NCI-H345 (cell line): ENCODE measurements around the gene EIF2D.
"Not testable (repeated sequence)": the region's sequence is repeated elsewhere in the genome, so short reads cannot be mapped to it uniquely, and the experiment has no call there.

ENCODE experiments used
- DNase-seq: peaks from one replicate; lab custom pipeline; 2025; lab: John Stamatoyannopoulos, UW

Gene EIF2D, protein sequence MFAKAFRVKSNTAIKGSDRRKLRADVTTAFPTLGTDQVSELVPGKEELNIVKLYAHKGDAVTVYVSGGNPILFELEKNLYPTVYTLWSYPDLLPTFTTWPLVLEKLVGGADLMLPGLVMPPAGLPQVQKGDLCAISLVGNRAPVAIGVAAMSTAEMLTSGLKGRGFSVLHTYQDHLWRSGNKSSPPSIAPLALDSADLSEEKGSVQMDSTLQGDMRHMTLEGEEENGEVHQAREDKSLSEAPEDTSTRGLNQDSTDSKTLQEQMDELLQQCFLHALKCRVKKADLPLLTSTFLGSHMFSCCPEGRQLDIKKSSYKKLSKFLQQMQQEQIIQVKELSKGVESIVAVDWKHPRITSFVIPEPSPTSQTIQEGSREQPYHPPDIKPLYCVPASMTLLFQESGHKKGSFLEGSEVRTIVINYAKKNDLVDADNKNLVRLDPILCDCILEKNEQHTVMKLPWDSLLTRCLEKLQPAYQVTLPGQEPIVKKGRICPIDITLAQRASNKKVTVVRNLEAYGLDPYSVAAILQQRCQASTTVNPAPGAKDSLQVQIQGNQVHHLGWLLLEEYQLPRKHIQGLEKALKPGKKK

DNA sequence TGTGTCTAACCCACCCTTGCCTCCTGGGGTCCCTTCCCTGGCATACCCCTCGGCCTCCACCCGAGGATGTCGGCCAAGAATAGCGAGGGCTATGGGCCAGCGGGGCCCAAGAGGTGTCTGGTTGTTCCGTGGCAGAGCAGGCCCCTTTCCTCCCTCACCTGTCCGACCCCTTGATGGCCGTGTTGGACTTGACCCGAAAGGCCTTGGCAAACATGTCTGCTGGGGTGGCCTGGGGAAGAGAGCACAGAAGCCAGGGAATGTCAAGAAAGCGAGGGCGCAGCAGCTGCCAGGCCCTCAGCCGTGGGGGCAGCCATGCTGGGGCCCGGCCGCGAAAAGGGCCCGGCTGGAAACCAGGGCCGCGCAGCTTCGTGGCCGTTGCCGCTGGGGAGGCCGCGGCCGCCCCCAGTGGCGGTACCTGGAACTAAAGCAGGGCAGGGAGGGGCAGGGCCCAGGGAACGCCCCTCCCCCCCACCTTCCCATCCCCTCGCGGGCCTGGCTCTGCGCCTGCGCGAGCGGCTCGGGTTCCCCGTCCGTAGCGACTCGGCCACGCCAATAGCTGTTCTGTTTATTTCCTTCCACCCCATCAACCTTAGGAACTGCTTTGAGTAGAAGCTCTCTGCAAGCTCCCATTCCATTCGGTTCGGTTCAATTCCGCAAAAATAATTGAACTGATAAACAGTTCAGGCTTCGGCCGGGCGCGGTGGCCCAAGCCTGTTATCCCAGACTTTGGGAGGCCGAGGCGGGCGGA lies at the start of gene EIF2D:
Gene EIF2D (minus strand): TSS at position 337 of the 748 bp plus-strand sequence. CDS start 123 bp downstream, at position 214.
- DNase-seq = peak; percentile 96

DNA sequence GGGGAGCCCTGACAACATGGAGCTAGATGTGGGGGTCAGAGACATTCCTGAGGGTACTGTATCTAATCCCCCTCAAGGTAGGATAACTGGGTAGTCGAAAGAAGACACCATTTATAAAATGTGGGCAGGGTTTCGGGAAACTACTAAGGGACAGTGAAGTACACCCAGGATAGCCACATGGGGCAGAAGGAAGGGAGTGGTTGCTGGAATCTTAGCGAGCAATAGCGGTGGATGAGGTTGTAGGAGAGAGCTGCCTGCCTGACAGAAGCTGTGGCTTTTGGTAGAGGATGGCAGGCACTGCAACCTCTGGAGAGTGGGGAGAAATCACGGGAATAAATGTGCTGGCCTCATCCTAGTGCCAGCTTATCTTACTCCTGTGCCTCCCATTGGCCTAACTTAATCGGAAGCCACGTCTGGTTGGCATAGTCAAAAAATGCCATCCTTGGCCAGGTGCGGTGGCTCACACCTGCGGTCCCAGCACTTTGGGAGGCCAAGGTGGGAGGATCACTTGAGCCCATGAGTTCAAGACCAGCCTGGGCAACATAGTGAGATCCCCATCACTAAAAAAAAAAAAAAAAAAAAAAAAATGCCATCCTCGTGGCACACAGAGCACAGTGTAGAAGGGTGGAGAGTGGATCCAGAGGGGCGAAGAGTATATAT lies 49.0 kb upstream of the EIF2D start:
- no peak for DNase-seq

DNA sequence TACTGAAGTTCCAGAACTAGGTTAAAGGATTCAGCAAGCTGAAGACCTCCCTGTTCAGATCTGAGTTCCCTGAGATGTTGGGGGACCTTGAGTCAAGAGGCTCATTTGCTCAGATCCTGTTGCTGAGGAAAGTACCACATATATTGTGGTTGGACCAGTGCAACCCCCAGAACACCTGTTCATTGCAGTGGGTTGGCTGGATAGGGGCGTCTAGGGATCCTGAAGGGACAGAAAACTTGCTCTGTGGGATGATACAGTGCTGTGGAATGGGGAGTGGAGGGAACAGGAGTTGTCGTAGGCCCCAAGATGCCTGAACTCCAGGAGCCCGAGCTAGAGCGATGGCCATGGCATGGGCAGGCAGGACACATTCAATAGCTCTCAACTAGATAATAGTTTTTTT lies 47.9 kb upstream of the EIF2D start:
- DNase-seq = no peak

DNA sequence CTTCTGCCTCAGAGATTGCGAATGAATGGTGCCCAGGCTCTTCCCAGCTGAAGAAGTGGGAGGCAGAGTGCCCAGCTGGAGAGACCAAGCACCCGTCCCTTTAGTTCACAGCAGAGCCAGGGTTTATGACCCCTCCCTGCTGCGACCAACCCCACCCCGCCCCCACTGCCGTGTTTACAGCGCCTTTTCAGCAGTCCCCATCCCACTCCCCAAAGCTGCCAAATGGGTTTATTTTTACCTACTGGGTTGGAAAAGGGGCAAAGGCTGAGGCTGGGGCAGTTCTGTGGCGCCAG lies 46.7 kb upstream of the EIF2D start:
- DNase-seq = no peak

DNA sequence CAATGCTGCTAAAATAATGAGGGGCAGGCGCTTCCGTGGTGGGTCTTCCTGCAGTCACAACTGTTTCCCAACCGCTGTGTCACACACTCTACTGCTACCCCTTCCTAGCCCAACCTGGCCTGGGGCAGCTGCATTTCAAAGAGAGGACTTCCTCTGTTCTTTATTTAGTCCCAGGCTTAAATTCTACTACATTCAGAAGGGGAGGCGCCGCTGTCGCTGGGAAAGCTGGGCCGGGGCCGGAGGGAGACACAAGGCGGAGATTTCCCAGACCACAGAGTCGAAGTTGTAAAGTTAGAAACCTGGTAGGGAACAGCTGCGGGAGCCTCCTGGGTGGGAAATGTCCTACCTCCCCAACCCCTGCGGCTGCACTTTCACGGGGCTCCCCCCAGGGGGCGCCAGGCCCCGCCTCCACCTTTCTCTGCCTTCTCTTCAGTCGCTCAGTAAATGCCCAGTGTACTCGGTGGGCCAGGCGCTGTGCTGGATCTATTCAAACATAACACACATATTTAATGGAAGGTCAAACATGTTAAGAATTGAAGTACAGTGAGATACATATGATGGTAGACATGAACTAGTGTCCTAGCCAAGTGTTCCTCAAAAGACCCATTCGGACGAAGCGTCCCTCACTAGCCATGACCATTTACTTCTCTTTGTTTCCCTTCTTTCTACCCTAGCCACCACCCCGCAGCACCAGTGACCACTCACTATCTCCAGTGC lies 46.2 kb upstream of the EIF2D start:
- DNase-seq = peak; percentile 11

DNA sequence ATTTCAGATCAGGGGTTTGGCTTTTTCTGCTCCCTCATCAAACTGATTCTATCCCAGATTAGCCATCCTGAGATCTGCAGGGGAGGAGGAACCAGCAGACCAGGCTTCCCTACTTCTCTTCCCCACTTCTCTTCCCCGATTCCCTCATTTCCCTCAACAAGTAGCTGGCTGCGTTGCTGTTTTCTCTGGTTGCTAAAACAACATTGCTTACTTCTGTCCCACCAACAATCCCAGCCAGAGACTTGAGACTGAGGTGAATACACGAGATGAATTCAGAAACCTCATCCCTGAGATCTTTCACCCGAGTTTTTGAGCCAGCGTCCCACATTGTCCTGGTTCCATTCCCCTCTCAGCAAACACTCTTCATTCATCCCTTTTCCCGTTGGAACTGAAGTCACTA lies 45.5 kb upstream of the EIF2D start:
- no peak for DNase-seq

DNA sequence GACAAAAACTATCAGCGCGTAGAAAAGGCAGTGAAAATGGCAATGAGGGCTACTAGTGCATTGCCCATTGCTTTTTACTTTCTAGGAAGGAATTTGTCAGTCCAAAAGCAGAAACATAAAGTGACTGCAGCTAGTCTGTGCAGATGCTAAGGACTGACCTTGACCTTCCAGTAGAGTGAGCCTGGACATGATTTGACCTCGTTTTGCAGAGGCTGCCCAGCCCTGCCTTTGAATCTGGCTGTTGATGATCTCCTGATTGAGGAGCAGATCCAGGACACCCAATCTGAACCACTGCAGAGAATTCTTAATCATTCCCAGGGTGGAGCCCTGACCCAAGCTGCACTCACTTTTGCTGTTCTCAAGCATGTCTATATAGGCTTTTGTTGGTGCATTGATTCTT lies 44.7 kb upstream of the EIF2D start:
- DNase-seq = no peak

DNA sequence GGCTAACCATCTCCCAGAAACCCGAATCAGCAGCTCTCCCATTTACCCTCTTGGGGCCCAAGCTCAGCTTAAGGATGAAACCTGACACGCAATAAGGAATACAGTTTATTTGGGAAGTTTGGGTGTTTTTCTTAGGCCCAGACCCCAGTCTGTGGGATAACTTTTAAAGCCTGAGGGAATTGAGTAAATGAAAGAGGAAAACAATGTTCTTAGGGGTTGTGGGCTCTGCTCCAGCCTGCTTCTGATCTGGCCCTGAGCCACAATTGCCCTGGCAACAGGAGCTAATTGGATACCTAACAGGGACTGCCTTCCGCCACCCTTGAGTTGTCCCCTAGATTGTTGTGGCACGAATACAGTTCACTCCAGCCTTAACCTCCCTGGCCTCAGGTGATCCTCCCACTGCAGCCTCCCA lies 43.2 kb upstream of the EIF2D start:
- DNase-seq = peak; percentile 19

DNA sequence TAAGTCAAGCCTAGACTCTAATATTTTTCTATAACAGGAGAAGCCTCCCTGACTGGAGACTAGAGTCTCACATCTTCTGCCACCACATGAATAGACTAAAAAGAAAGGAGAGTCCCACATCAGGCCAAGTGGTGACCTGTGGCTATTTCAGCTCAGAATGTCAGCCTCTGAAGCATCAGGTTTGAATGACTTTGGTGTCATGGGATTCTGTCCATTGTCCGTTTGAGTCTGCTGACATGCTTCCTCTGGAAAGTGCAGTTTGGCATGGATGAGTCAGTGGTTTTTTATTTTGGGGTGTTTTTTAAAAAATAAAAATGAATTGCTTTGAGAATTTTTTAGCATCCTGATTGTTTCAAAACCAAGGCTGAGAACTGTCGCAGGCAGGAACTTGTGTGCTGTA lies 42.6 kb upstream of the EIF2D start:
- no peak for DNase-seq

DNA sequence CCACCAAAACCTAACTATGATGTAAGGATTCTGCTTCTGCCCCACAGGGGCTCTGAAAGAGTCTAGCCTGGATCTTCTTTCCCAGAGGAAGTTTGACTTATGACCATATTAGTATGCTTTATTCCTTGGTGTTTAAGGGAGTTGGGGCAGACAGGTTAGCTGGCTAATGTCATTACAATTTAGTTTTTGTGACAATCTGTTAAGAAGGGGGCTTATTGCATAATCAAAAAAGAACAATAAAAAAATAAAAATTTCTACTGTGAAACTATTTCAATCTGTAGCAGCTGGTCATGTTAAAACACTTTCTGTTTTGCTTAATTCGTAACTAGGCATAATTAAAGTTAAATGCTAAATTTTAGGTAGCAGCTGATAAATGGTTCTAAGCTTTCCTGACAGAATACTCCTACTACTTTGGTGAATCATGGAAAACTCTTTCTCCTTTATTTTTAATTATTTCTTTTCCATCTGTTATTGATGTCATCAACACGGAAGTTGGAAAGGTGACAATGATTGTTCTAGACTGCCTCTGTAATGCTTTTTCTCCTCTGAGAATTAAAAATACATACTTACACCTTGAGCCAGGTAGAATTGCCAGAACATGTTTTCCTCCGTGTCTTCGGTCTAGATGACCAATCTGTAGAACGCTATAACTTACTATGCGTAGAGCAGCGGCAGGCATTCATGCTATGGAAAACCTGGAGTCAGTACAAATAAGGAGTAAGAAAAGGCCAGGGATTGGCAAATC lies 41.6 kb upstream of the EIF2D start:
- DNase-seq = no peak

DNA sequence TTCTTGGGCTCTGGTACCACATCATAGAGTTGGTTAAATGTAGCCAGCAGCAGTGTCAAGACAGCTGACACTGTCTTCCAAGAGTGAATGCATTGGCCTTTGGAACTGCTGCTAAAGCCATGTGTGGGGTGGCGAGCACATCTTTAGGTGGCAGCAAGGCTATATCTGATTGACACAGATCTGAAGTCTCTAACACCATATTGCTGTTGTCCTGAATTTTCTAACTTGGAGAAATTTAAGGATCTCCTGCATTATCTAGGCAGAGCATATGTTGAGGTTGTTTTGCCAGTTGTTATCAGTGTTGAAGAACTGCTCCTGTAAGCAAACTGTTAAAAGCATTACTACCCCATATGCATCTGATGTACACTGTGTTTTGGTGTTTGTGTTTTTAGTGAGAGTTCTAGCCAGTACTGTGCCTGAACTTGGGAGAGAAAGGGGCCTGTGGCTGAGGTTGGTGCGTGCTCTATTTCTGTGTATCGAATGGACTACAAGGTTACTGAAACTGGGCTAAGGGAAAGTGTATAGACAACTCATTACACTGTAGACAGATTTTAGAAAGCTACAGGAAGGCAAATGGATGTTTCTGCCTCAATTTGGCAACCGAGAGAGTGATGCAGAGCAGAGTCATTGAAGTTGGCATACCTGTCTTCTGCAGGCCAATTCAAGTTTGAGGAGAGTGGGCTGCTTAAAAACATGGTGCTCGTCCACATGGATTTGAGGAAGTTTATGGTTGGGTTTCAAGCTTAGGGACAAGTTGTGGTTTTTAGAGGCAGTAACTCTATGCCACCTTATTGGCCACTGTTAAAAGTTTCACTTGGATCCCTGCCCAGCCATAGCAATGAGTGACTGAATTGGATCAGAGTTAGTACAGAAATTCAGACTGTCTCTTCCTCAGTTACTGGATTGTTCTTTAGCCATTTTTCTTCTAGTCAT lies 40.0 kb upstream of the EIF2D start:
- no peak for DNase-seq

DNA sequence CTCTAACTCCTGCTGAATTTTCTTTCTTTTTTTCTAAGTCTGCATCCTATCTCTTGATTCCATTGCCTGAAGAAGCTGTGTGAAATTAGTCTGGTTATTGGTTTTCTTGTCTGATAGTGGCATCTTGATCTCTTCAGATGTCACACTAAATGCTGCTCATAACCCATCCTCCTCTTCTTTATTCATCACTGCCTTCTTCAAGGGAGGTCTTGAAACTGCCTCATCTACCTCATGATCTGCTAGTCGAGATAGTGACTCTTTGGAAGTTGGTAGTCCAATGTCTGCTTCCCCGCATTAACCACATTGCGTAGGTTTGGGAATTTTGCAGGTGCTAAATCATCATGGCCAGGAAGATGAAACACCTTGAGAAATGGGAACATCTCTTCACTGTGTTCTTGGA lies 38.7 kb upstream of the EIF2D start:
- DNase-seq = no peak

DNA sequence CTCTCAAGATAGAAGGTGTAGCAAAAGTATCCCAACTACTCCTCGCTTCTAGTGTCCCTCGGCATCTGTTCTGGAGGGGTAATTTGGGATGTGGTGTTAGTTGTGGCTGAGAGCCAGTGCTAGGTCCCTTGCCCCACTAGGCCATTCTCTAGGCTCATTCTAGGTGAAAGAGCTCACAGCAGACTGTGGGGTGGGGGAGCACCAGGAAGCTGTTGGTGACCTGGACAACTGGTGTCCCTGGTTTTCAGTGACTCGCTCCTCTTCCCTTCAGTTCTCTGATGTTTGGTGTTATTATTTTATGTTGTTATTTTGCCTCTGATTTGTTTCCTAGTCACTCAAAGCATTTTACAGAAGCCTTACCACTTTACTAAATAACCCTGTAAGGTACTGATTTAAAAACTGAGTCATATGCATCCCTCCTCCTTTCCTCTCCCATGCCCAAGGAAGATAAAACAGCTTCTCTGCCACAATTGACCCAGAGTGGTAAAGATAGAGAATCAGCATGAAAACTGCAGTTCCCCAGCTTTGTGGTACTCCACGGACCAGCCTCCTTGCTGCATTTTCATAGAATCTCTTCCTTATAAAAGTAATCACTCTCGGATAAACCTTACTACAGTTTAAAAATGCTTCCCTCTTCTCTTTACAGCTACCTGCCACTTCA lies 37.1 kb upstream of the EIF2D start:
- DNase-seq = no peak

DNA sequence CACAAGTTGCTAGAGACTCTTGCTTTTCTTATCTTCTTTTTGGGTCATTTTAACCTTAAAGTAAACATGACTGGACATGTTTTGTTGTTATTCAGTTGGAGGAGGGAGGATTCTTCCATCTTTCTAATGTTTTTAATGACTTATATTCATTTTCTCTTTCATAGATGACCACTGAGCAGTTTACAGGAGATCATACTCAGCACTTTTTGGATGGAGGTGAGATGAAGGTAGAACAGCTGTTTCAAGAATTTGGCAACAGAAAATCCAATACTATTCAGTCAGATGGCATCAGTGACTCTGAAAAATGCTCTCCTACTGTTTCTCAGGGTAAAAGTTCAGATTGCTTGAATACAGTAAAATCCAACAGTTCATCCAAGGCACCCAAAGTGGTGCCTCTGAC lies 35.0 kb upstream of the EIF2D start:
- no peak for DNase-seq

DNA sequence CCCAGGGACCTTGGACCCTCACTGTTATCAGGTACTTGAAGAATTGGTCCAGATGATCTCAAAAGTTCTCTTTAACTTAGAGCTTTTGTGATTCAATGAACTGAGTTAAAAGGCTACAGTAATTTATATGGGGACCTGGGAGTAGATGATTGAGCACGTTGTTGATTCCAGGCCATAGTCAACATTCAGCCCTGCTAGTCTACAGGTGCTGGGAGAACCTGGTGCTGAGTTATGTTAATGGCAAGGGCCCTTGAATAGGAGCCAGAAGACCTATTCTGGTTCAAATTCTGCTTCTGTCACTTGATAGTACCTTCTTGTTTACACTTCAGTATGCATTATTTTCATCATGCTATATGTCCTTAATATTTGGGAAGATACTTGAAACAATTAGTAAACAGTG lies 34.2 kb upstream of the EIF2D start:
- no peak for DNase-seq

DNA sequence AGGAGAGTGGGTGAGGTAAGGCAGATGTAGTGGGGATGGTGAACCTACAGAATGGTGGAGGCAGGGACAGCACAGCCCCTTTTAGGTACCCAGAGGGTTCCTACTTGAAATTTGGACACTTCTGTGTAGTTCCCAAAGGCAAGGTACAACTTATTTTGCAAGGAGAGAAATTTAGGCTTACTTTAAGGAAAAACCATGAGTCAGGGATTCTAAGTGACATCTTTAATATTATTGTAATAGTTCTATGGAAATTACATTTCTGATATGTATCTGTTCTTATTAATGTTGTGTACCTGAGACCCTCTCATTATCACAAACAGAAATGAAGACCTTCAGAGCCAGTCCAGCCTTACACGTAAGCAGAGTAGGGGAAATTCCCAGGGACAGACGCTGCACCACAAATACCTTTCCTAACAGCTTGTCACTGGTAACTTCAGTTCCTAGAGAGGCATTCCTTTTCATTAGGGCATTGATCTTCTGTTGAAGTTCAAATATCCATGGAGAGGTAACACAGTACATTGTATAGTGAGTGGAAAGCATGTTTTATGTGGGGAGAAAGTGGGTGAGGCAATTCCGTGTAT lies 30.9 kb upstream of the EIF2D start:
- DNase-seq = no peak

DNA sequence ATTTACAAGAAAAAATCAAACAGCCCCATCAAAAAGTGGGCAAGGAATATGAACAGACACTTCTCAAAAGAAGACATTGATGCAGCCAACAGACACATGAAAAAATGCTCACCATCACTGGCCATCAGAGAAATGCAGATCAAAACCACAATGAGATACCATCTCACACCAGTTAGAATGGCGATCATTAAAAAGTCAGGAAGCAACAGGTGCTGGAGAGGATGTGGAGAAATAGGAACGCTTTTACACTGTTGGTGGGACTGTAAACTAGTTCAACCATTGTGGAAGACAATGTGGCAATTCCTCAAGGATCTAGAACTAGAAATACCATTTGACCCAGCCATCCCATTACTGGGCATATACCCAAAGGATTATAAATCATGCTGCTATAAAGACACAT lies 29.8 kb upstream of the EIF2D start:
- DNase-seq = not testable (repeated sequence)

DNA sequence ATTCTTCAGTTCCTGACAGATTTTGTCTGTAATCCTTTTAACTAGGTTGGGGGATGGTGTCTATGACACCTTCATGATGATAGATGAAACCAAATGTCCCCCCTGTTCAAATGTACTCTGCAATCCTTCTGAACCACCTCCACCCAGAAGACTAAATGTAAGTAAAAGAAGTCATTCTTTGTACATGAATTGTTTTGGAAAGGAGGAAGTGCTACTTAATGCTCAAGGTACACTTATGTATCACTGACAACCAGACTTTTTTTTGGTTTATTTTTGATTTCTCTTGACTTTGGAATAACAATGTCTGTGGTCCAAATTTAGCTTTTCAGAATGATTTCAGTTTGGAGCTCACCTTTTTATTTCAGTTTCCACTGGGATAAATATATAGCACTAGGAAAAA lies 25.3 kb upstream of the EIF2D start:
- DNase-seq = no peak

DNA sequence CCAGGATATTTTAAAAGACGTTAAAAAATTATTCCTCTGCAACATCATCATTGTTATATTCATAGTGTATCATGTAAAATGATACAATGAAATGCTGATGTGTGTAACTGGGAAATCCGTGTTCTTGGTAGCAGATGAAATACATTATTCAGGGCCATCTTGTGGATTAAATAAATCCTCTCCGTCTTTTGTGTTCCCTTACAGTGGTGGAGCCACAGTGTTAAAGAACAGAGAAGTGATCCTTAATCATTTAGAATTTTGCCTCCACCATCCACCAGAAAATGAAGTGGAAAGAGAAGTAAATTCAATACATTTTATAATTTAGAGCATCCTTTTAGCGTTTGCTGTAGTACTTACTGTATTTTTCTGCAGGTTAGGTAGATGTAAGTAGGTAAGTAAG lies 24.4 kb upstream of the EIF2D start:
- no peak for DNase-seq
